Parathyroid adenoma (tissue), 2 donors: Measurements from ENCODE around the gene BEGAIN.

Experiments used
- H2AFZ ChIP-seq: fragments of 300-600 bp; sonication (generic); one replicate; pipeline ENCODE4 v1.7.0; 2017; ENCODE audit warnings: antibody characterized with exemption, mild to moderate bottlenecking
- H3K27ac ChIP-seq: fragments of 300-600 bp; sonication (generic); one replicate; pipeline ENCODE4 v1.7.0; 2017
- H3K27me3 ChIP-seq: fragments of 300-600 bp; sonication (generic); one replicate; pipeline ENCODE4 v1.7.0; 2017; ENCODE audit warnings: low read length; ENCODE audit not compliant: control insufficient read depth, insufficient read depth
- H3K36me3 ChIP-seq: fragments of 300-600 bp; sonication (generic); one replicate; pipeline ENCODE4 v1.7.0; 2017; ENCODE audit warnings: low read length; ENCODE audit not compliant: control insufficient read depth, insufficient read depth
- H3K4me1 ChIP-seq: fragments of 300-600 bp; sonication (generic); one replicate; pipeline ENCODE4 v1.7.0; 2017; ENCODE audit warnings: control low read depth
- H3K4me2 ChIP-seq: fragments of 300-600 bp; sonication (generic); one replicate; pipeline ENCODE4 v1.7.0; 2017; ENCODE audit warnings: low read length
- H3K4me3 ChIP-seq: fragments of 300-600 bp; sonication (generic); one replicate; pipeline ENCODE4 v1.7.0; 2017; ENCODE audit warnings: low read depth, low read length
- H3K79me2 ChIP-seq: fragments of 300-600 bp; sonication (generic); one replicate; pipeline ENCODE4 v1.7.0; 2017; ENCODE audit warnings: control low read depth
- H3K9ac ChIP-seq: fragments of 300-600 bp; sonication (generic); one replicate; pipeline ENCODE4 v1.7.0; 2017; ENCODE audit warnings: mild to moderate bottlenecking
- H3K9me3 ChIP-seq: fragments of 300-600 bp; sonication (generic); one replicate; pipeline ENCODE4 v1.7.0; 2017; ENCODE audit warnings: low read length; ENCODE audit not compliant: control insufficient read depth
- CTCF ChIP-seq: fragments of 300-600 bp; sonication (generic); IDR thresholded peaks from one replicate; pipeline ENCODE4 v1.7.0; 2017; ENCODE audit warnings: antibody characterized with exemption, mild to moderate bottlenecking
- donor health status: primary hyperparathyroidism.

Gene BEGAIN

GRCh38 chr14:100555436-100556139 lies 31.6 kb downstream of the BEGAIN start:
- no peak overlapping the region for H3K4me2 ChIP-seq
- H3K36me3 ChIP-seq = no peaks in the 10 kb centered on the region
- H3K9ac ChIP-seq = no peak overlapping the region
- no peak overlapping the region for H3K4me3 ChIP-seq
- H3K27me3 ChIP-seq = no peaks in the 10 kb centered on the region
- no peaks in the 10 kb centered on the region for H3K9me3 ChIP-seq
- peaks cover 2% of the 10 kb centered on the region for H3K79me2 ChIP-seq
- no peak for TF ChIP-seq CTCF
- H2AFZ ChIP-seq = no peak overlapping the region
- H3K4me1 ChIP-seq = peaks cover 4% of the 10 kb centered on the region
- H3K27ac ChIP-seq = no peak overlapping the region

GRCh38 chr14:100554696-100555320 lies 32.4 kb downstream of the BEGAIN start:
- H3K4me1 ChIP-seq = peaks cover 4% of the 10 kb centered on the region
- H3K9me3 ChIP-seq = no peaks in the 10 kb centered on the region
- peaks cover 2% of the 10 kb centered on the region for H3K79me2 ChIP-seq
- H3K36me3 ChIP-seq = no peaks in the 10 kb centered on the region
- H3K27ac ChIP-seq = no peak overlapping the region
- H3K9ac ChIP-seq = no peak overlapping the region
- no peak overlapping the region for H3K4me2 ChIP-seq
- no peak for TF ChIP-seq CTCF
- no peak overlapping the region for H2AFZ ChIP-seq
- H3K27me3 ChIP-seq = no peaks in the 10 kb centered on the region
- H3K4me3 ChIP-seq = no peak overlapping the region

GRCh38 chr14:100554082-100554677 lies 33.0 kb downstream of the BEGAIN start:
- Histone ChIP-seq H3K36me3 (no peaks in the 10 kb centered on the region), H3K4me3 (no peak overlapping the region), H3K9me3 (no peaks in the 10 kb centered on the region), H3K27ac (no peak overlapping the region), H3K4me1 (peaks cover 4% of the 10 kb centered on the region), H3K79me2 (peaks cover 2% of the 10 kb centered on the region), H3K27me3 (no peaks in the 10 kb centered on the region), H2AFZ (no peak overlapping the region), H3K9ac (no peak overlapping the region), H3K4me2 (no peak overlapping the region)
- TF ChIP-seq CTCF = no peak

- Histone ChIP-seq H3K27me3 (no peaks in the 10 kb centered on the region), H3K9me3 (no peaks in the 10 kb centered on the region), H3K4me2 (no peak overlapping the region), H3K36me3 (no peaks in the 10 kb centered on the region), H3K79me2 (peaks cover 2% of the 10 kb centered on the region), H3K27ac (no peak overlapping the region), H3K4me1 (peaks cover 4% of the 10 kb centered on the region), H3K9ac (no peak overlapping the region), H3K4me3 (no peak overlapping the region), H2AFZ (no peak overlapping the region)
- TF ChIP-seq CTCF = no peak
These were observed 33.7 kb downstream of the BEGAIN start for GRCh38 chr14:100553471-100553870.
